Right lobe of liver (tissue), 4 donors: ENCODE measurements around the gene FTO.

Source experiments
- POLR2A ChIP-seq: fragments of 450-650 bp; IDR thresholded peaks from one replicate; pipeline ENCODE4 v1.6.1; 2017; ENCODE audit warnings: antibody characterized with exemption, mild to moderate bottlenecking
- TF ChIP-seq, protein P1 (sequence below), 4 donors: fragments of 200-600 bp in 3 of 4; fragments of 450-650 bp in 1 of 4; IDR thresholded peaks; one replicate each; pipeline versions ENCODE4 v1.5.1 to v1.8.0; 2016 to 2022; ENCODE audit warnings: antibody characterized with exemption in 4 of 4, mild to moderate bottlenecking in 2 of 4
- donor health status: DM: no; HTN: no; CAD: no.
- donor health status: DM: no; HTN: no; CAD: no.
- donor health status: DM: no; HTN: yes; CAD: no.

- TF ChIP-seq, protein P1, sequence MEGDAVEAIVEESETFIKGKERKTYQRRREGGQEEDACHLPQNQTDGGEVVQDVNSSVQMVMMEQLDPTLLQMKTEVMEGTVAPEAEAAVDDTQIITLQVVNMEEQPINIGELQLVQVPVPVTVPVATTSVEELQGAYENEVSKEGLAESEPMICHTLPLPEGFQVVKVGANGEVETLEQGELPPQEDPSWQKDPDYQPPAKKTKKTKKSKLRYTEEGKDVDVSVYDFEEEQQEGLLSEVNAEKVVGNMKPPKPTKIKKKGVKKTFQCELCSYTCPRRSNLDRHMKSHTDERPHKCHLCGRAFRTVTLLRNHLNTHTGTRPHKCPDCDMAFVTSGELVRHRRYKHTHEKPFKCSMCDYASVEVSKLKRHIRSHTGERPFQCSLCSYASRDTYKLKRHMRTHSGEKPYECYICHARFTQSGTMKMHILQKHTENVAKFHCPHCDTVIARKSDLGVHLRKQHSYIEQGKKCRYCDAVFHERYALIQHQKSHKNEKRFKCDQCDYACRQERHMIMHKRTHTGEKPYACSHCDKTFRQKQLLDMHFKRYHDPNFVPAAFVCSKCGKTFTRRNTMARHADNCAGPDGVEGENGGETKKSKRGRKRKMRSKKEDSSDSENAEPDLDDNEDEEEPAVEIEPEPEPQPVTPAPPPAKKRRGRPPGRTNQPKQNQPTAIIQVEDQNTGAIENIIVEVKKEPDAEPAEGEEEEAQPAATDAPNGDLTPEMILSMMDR (IDR thresholded peaks at IDR 0.05), result no peak
- no peak for TF ChIP-seq POLR2A
These were observed 137.9 kb downstream of the FTO start for GRCh38 chr16:53841884-53842283.
